GM18951 (cell line): ENCODE measurements around the gene POLR1H.

Experiments used
- POLR2A ChIP-seq: IDR thresholded peaks from 4 replicates; pipeline ENCODE4 v1.6.1; 2011; ENCODE audit warnings: mild to moderate bottlenecking; ENCODE audit not compliant: insufficient read length, insufficient read depth; ENCODE audit errors: extremely low read depth
- in situ Hi-C: fragments of 300-500 bp; cut with MboI; formaldehyde crosslinking; loops from one replicate; pipeline ENCODE4 v1.12.0; 2022; ENCODE audit warnings: low sequenced_read_pairs, mixed read lengths, inconsistent platforms; ENCODE audit not compliant: unreplicated experiment

POLR1H gene

GRCh38 chr6:30042476-30042875 is 18.6 kb upstream of the POLR1H start:
- in situ Hi-C loops: no loop called here
- no peak for TF ChIP-seq POLR2A

DNA sequence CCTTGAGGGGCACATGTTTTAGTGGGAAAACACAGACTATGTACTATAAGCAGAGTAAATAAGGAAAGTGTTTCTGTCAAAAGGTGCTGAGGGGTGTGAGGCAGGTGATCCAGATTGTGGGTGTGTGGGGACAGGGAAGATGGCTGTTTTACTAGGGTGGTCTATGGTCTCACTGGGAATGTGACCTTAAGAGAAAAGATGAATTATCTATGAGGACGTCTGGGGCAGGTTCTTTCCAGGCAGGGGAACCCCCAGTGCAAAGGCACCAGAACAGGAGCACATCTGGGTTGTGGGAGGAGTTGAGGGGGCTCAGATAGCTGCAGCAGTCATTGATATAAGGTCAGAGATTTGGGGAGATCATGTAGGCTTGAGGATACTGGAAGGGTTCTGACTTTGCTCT is 18.2 kb upstream of the POLR1H start:
- TF ChIP-seq POLR2A: no peak
- in situ Hi-C loops: no loop called here

GRCh38 chr6:30043744-30044143 is 17.3 kb upstream of the POLR1H start:
- TF ChIP-seq POLR2A: no peak

GRCh38 chr6:30044630-30045029 is 16.4 kb upstream of the POLR1H start:
- in situ Hi-C loops: no loop called here
- TF ChIP-seq POLR2A: no peak

More at GRCh38 chr6:30043744-30044143, 17.3 kb upstream of the POLR1H start:
- in situ Hi-C loops: no loop called here

DNA sequence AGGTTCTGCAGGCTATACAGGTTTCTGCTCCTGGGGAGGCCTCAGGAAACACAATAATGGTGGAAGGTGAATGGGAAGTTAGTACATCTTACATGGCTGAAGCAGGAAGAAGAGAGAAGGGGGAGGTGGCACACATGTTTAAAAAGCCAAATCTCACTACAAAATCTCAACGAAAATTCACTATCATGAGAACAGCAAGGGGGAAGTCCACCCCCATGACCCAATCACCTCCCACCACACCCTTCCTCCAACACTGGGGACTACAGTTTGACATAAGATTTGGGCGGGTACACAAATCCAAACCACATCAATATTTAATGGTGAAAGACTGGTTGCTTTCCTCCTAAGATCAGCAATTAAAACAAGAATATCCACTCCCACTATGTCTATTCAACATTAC is 13.8 kb upstream of the POLR1H start:
- in situ Hi-C loops: no loop called here
- no peak for TF ChIP-seq POLR2A

GRCh38 chr6:30053682-30054081 is 7.4 kb upstream of the POLR1H start:
- no peak for TF ChIP-seq POLR2A
- in situ Hi-C loops: no loop called here

DNA sequence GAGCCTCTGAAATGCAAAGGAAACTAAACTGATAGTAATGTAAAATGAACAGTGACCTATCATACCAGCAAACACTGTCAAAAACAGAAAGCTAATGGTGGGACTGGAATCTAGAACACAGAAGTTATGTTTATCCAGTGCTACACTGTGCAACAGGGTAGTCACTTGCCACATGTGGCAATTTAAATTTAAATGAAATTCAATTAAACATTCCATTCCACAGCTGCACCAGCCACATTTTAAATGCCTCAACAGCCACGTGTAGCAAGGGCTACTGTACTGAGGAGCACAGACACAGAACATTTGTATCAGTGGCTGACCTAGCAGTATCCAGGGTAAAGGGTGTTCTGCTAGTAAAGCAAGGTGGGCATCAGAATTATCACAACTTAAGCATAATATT is 5.6 kb upstream of the POLR1H start:
- in situ Hi-C loops: no loop called here
- TF ChIP-seq POLR2A: no peak

DNA sequence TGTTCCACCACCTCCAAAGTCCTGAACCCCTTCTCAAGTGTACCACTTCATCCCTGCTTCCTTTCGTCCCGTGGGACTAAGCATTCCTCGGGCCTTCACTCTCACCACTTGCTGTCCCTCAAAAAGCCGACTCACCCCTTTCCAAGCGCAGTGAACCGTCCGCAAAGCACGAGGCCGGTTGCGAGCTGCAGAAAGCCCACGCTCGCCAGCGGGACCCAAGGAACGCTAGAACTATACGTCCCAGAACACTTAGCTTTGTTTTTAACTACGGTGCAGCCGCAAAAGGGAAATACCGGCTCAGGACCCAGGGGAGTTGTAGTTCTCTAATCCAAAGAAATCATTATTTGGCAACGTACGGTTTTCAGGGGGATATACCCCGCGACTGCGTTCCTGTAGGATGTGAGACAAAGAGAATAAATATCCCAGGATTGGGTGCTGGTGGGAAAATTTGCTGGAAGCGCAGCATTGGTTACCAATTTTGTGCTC is 416 bp upstream of the POLR1H start:
- in situ Hi-C loops: no loop called here
- no peak for TF ChIP-seq POLR2A

GRCh38 chr6:30061858-30062458 is 893 bp downstream of the POLR1H start:
- in situ Hi-C loops: no loop called here
- no peak for TF ChIP-seq POLR2A

DNA sequence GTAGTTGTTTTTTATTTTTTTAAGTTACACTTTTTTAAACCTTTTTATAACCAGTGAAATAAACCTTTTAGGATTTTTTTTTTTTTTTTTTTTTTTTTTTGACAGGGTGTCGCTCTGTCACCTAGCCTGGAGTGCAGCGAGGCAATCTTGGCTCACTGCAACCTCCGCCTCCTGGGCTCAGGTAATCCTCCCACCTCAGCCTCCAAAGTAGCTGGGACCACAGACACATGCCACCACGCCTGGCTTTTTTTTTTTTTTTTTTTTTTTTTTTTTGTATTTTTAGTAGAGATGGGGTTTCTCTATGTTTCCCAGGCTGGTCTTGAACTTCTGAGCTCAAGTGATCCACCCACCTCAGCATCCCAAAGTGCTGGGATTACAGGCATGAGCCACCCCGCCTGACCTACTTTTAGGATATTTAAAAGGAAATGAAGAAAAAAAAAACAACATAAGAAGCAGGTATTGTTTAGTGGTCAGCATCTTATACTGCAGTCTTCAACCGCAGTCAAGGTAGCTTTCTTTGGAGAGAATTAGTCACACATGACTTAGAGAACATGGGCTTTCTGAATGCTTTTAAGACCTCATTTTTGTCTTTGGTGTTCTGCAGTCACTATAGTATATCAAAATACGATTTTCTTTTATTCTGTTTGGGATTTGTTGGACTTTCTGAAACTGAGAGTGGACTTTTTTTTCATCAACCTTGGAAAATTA is 1.6 kb downstream of the POLR1H start:
- no peak for TF ChIP-seq POLR2A
- in situ Hi-C loops: no loop called here

GRCh38 chr6:30063315-30063714 is 2.2 kb downstream of the POLR1H start:
- no peak for TF ChIP-seq POLR2A
- in situ Hi-C loops: no loop called here

- TF ChIP-seq POLR2A: no peak
- in situ Hi-C loops: no loop called here
Measured at GRCh38 chr6:30066082-30066481, 5.0 kb downstream of the POLR1H start.

DNA sequence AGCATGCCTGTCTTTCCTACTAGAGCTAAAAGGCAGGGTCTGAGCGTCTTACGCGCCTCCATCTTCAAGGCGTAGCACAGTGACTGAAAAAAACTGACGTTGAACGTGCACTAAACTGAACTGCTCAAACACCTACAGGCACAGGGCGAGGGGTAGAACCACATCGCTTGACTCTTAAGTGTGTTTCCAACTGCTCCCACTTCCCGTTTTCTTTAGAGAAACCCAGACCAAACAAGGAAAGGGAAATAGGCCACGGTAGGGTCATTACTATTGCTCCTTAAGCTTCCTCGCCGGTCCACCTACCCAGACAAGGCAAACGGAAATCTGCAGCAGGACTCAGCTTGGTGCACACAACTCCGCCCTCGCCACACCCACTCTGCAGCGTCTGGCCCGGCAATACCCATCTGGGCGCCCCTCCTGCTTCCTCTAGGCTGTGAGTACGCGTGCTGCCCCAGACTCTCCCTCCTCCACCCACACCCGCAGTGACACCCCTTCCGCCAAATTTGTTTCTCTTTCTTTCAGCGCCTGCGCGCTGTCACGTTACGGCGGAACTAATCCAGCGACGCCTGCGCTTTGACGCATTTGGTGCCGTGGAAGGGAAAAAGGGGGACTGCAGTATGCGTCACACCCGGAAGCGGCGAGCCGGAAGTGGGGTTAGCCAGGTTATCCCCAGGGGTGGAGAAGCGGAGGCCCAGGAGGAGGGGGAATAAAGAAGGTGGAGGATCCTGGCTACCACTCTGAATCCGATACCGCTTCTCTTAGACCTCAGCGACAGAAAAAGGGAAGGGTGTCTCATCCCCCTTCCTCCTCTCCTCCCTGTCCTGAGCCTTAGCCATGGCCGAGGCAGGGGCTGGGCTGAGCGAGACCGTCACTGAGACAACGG is 5.8 kb downstream of the POLR1H start, which contains the start of gene PPP1R11:
TSS of gene PPP1R11 (plus strand) at position 622 of the 883 bp plus-strand sequence. CDS start at position 835, 213 bp downstream.
- TF ChIP-seq POLR2A: peak; percentile 87
- in situ Hi-C loops: no loop called here
